Stimulated activated naive CD8-positive, alpha-beta T cell treated with anti-CD3 and anti-CD28 coated beads, Interleukin-15, Interleukin-2, amounts not matched to agents 100 ng/mL and 50 ng/mL, for 24 hours (primary cell): ENCODE results near the gene STAG1.
"Not testable (repeated sequence)": the region's sequence is repeated elsewhere in the genome, so short reads cannot be mapped to it uniquely, and the experiment has no call there.

Experiments used
- H3K27ac Mint-ChIP-seq: one replicate; pipeline ENCODE4 v1.8.0; 2021; ENCODE audit warnings: mild to moderate bottlenecking, mixed read lengths
- H3K27me3 Mint-ChIP-seq: one replicate; pipeline ENCODE4 v1.8.0; 2021; ENCODE audit warnings: mixed read lengths
- H3K36me3 Mint-ChIP-seq: one replicate; pipeline ENCODE4 v1.8.0; 2021; ENCODE audit warnings: low read depth, mixed read lengths
- H3K4me1 Mint-ChIP-seq: one replicate; pipeline ENCODE4 v1.8.0; 2021; ENCODE audit warnings: low read depth, mixed read lengths
- H3K4me3 Mint-ChIP-seq: one replicate; pipeline ENCODE4 v1.8.0; 2021; ENCODE audit warnings: mild to moderate bottlenecking, mixed read lengths
- H3K9me3 Mint-ChIP-seq: one replicate; pipeline ENCODE4 v1.8.0; 2021; ENCODE audit warnings: mixed read lengths

STAG1 gene

DNA sequence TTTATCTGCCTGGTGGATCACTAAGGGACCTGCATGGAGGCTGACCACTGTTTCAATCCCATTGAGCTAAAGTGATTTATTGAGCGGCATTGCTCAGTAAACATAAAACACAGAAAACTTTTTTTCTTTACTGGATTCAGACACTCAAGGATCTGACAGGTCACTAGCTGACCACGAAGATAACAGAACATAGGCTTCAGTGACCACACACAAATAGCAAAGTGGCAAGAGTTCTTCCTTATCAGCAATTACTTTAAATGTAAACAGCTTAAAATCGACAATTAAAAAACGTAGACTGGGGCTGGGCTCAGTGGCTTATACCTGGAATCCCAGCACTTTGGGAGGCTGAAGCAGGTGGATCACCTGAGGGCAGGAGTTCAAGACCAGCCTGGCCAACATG is 48.7 kb downstream of the STAG1 start:
- H3K4me1 Mint-ChIP-seq = peaks cover 46% of the 10 kb centered on the region
- H3K27me3 Mint-ChIP-seq = no peaks in the 10 kb centered on the region
- H3K36me3 Mint-ChIP-seq = peaks cover 59% of the 10 kb centered on the region
- H3K27ac Mint-ChIP-seq = no peak overlapping the region
- peaks cover 10% of the 10 kb centered on the region for H3K9me3 Mint-ChIP-seq
- no peak overlapping the region for H3K4me3 Mint-ChIP-seq

DNA sequence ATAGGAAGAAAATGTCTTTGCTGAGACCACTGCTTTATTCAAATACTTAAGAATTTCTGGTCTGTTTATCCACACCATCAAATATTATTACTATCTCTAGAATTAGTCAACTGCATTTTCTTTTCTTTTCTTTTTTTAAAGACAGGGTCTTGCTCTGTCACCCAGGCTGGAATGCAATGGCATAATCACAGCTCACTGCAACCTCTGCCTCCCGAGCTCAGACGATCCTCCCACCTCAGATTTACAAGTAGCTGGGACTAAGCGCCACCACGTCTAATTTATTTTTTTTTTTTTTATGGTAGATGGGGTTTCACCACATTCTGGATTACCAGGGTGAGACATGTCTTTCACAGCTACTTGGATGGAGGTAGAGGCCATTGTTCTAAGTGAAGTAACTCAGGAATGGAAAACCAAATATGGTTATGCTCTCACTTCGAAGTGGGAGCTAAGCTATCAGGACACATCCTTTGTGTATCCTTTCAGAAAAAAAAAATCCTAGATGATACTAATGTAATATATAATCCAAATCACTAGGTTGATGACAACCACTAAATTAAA is 52.8 kb downstream of the STAG1 start:
- no peaks in the 10 kb centered on the region for H3K27me3 Mint-ChIP-seq
- no peak overlapping the region for H3K27ac Mint-ChIP-seq
- H3K4me3 Mint-ChIP-seq = no peak overlapping the region
- peaks cover 35% of the 10 kb centered on the region for H3K9me3 Mint-ChIP-seq
- peaks cover 62% of the 10 kb centered on the region for H3K4me1 Mint-ChIP-seq
- peaks cover 68% of the 10 kb centered on the region for H3K36me3 Mint-ChIP-seq

DNA sequence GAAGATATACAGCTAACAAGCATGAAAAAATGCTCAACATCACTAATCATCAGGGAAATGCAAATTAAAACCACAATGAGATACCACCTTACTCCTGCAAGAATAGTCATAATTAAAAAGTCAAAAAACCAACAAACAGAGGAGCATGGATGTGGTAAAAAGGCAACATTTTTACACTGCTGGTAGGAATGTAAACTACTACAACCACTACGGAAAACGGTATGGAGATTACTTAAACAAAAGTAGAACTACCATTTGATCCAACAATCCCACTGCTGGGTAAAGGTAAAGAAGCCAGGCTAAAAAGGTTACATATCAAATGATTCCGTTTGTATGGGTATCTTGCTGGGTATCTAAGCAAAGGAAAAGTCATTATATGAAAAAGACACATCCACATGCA is 53.8 kb downstream of the STAG1 start:
- Mint-ChIP-seq H3K27me3 (no peaks in the 10 kb centered on the region), H3K9me3 (peaks cover 39% of the 10 kb centered on the region), H3K4me3 (no peak overlapping the region), H3K27ac (no peak overlapping the region), H3K36me3 (peaks cover 73% of the 10 kb centered on the region), H3K4me1 (peaks cover 65% of the 10 kb centered on the region)

DNA sequence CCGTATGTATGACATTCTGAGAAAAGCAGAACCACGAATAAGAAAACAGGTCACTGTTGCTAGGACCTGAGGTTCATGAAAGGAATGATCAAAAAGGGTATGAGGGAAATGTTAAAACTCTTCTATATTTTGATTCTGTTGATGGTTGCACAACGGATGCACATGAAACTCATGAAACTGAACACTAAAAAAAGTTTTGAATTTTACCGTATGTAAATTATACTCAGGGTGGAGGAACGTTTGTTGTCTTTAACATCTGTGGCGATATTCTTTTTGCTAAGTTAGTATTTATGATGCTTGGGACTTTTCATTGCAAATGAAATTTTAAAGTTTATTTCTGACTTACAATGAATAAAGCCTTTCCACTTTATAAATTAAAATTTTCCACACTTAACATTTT is 55.4 kb downstream of the STAG1 start:
- H3K36me3 Mint-ChIP-seq = peaks cover 81% of the 10 kb centered on the region
- no peak overlapping the region for H3K4me3 Mint-ChIP-seq

DNA sequence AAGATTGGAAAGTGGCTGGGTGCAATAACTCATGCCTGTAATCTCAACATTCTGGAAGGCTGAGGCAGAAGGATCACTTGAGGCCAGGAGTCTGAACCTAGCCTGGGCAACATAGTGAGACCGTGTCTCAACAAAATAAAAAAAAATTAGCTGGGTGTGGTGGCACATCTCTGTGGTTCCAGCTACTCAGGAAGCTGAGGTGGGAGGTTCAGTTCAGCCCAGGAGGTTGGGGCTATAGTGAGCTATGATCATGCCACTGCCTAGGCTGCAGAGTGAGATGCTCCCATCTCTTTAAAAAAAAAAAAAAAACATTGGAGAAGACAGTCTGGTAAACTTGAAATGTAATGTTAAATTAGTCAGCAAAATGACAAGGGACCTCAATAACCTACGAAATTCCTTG is 57.9 kb downstream of the STAG1 start:
- H3K9me3 Mint-ChIP-seq = peaks cover 34% of the 10 kb centered on the region
- H3K27ac Mint-ChIP-seq = no peak overlapping the region
- no peaks in the 10 kb centered on the region for H3K27me3 Mint-ChIP-seq
- H3K4me3 Mint-ChIP-seq = no peak overlapping the region
- H3K36me3 Mint-ChIP-seq = peaks cover 77% of the 10 kb centered on the region
- peaks cover 74% of the 10 kb centered on the region for H3K4me1 Mint-ChIP-seq

More for the DNA sequence above, 55.4 kb downstream of the STAG1 start:
- peaks cover 68% of the 10 kb centered on the region for H3K4me1 Mint-ChIP-seq
- H3K27ac Mint-ChIP-seq = no peak overlapping the region
- no peaks in the 10 kb centered on the region for H3K27me3 Mint-ChIP-seq
- peaks cover 39% of the 10 kb centered on the region for H3K9me3 Mint-ChIP-seq

DNA sequence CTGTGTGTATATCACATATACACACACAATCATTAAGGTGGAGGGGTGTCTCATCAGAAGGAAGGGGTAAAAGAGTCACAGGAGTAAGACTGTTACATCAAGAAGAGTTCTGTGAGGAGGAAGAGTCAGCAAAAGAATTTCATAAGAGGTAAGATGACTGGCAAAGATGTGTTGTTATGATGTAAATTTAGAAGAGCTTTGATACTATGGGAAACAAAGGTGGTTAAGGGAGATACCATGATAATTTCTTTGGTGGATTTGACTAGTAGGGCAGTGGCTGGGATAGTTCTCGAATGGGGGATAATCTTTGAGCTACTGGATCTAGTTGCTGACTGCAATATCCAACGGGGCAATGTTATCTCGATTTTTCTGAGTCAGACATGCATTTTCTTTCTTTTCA is 61.6 kb downstream of the STAG1 start:
- no peak overlapping the region for H3K4me3 Mint-ChIP-seq
- no peak overlapping the region for H3K27ac Mint-ChIP-seq
- peaks cover 9% of the 10 kb centered on the region for H3K9me3 Mint-ChIP-seq
- H3K36me3 Mint-ChIP-seq = peaks cover 69% of the 10 kb centered on the region
- H3K27me3 Mint-ChIP-seq = no peaks in the 10 kb centered on the region
- peaks cover 52% of the 10 kb centered on the region for H3K4me1 Mint-ChIP-seq

DNA sequence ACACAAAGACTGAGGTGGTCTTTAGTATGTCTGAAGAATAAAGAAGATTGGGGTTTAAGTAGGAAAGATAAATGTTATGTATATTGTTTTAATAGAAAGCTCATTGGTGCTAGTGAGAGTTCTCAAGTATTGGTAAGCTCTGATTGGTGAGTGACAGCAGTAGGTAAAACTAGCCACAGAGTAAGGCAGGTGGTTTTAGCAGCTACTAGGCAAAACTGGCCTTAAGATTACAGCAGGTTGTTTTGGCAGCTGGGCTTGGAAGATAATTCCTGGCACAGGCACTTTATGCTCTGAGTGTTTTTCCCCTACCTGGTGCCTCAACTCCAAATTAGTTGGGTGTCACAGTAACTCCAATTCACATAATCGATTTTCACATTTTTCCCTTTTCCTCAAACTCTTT is 66.3 kb downstream of the STAG1 start:
- H3K4me3 Mint-ChIP-seq = no peak overlapping the region
- H3K4me1 Mint-ChIP-seq = peaks cover 33% of the 10 kb centered on the region
- no peaks in the 10 kb centered on the region for H3K27me3 Mint-ChIP-seq
- H3K36me3 Mint-ChIP-seq = peaks cover 43% of the 10 kb centered on the region
- H3K27ac Mint-ChIP-seq = no peak overlapping the region
- no peaks in the 10 kb centered on the region for H3K9me3 Mint-ChIP-seq

DNA sequence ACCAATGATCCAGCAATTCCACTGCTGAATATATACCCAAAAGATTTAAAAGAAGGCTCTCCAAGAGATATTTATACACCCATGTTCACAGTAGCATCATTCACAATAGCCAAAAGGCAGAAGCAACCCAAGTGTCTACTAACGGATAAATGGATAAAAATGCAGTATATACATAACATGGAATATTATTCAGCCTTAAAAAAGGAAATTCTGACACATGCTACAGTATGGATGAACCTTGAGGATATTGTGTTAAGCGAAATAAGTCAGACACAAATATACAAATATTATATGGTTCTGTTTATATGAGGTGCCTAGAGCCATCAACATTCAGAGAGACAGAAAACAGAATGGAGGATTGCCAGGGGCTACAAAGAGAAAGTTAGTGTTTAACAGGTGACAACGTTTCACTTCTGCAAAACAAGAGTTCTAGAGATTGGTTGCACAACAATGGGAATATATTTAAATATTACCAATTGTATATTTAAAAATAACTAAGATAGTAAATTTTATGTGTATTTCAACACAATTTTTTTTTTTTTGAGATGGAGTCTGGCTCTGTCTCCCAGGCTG is 69.4 kb downstream of the STAG1 start:
- no peak overlapping the region for H3K27ac Mint-ChIP-seq
- H3K36me3 Mint-ChIP-seq = peaks cover 29% of the 10 kb centered on the region
- H3K4me1 Mint-ChIP-seq = peaks cover 10% of the 10 kb centered on the region
- H3K27me3 Mint-ChIP-seq = no peaks in the 10 kb centered on the region
- H3K4me3 Mint-ChIP-seq = no peak overlapping the region
- no peaks in the 10 kb centered on the region for H3K9me3 Mint-ChIP-seq

DNA sequence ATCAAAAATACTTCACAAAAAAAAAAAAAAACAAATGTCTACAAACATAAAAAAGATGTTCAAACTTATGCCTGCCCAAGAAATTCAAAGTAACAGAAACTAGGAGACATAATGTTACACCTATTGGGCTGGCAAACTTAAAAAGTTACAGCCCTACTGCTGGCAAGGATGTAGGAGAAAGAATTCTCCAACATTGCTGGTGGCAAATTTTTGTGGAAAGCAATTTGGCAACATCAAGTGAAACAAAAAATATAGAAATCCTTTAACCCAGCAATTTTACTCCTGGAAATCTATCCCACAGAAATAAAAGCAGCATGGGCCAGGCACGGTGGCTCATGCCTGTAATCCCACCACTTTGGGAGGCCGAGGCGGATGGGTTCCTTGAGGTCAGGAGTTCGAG is 73.2 kb downstream of the STAG1 start:
- H3K27me3 Mint-ChIP-seq = no peaks in the 10 kb centered on the region
- H3K9me3 Mint-ChIP-seq = no peaks in the 10 kb centered on the region
- H3K4me1 Mint-ChIP-seq = peaks cover 33% of the 10 kb centered on the region
- H3K27ac Mint-ChIP-seq = no peak overlapping the region
- H3K36me3 Mint-ChIP-seq = peaks cover under 1% of the 10 kb centered on the region
- H3K4me3 Mint-ChIP-seq = no peak overlapping the region

DNA sequence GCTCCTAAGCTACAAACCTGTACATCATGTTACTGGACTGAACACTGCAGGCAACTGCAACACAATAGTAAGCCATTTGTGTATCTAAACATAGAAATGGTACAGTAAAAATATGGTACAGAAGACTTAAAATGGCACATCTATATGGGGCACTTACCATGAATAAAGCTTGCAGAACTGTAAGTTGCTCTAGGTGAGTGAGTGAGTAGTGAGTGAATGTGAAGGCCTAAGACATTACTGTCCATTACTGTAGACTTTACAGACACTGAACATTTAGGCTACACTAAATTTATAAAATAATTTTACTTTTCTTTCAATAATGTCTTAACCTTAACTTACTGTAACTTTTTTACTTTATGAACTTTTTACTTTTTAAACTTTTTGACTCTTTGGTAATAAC is 76.2 kb downstream of the STAG1 start:
- Mint-ChIP-seq H3K36me3 (peaks cover 12% of the 10 kb centered on the region), H3K9me3 (no peaks in the 10 kb centered on the region), H3K4me1 (peaks cover 38% of the 10 kb centered on the region), H3K27ac (no peak overlapping the region), H3K4me3 (no peak overlapping the region), H3K27me3 (no peaks in the 10 kb centered on the region)

DNA sequence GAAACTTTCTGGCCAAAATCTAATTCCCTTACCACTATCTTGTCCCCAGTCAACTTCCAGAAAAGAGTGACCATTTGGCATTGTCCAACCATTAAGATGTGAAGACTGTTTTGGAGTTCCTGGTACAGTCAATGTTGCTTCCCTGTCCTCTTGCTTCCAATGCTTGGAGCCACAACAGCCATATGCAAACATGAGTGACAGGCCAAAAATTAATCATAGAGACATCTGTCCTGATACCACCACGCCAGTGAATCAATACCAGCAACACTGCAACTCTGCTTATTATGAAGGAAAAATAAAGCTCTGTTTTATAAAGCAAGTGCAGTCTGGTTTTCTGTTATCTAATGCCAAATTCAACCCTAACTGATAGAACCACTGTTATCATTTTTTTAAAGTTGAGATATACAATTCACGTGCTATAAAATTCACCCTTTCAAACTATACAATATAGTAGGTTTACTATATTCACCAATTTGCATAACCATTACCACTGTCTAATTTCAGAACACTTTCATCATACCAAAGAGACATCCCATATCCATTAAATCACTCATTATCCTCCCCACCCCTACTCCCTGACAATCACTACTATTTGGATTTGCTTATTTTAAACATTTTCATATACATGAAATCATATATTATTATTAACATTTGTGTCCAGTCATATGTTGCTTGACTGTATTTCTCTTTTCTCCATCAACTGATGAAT is 76.9 kb downstream of the STAG1 start:
- Mint-ChIP-seq H3K27ac (no peak overlapping the region), H3K4me1 (peaks cover 39% of the 10 kb centered on the region), H3K9me3 (no peaks in the 10 kb centered on the region), H3K36me3 (peaks cover 13% of the 10 kb centered on the region), H3K4me3 (no peak overlapping the region), H3K27me3 (no peaks in the 10 kb centered on the region)

DNA sequence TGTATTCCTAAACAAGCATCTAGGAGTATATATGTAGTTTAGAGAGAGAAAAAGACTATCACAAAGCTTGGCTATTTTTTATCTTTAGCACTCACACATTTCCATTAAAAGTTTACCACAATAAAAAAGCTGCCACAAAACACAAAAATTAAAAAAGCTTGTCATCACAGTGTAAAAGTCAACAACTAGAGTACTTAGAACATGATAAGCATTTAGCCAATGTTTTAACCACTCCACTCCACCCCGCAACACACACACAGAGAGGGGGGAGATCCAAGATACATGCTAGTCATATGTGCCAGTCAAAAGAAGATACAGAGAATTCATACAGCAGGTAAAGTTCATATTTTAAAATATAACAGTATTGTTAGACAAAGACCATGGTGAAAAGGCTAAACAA is 79.7 kb downstream of the STAG1 start:
- peaks cover 40% of the 10 kb centered on the region for H3K4me1 Mint-ChIP-seq

DNA sequence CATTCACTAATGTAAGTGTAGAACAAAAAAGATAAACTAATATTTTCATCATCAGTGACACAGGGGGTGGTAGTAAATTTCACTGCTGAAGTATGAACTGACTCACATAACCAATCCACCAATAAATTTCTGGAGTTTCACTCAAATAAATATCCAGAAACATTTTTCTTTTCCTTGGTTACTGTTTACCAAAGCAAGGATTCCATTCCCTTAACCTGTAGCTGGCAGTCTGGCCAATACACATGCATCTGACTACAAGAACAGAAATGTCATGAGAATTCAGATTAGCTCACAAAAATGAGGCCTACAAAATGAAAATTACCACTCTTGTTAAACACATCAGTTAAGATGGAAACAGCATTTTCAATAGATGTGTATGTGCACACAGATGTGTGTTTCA is 80.3 kb downstream of the STAG1 start:
- Mint-ChIP-seq H3K9me3 (no peaks in the 10 kb centered on the region), H3K4me3 (no peak overlapping the region), H3K4me1 (peaks cover 34% of the 10 kb centered on the region), H3K36me3 (peaks cover 25% of the 10 kb centered on the region), H3K27ac (no peak overlapping the region), H3K27me3 (no peaks in the 10 kb centered on the region)

More for the DNA sequence above, 79.7 kb downstream of the STAG1 start:
- no peaks in the 10 kb centered on the region for H3K9me3 Mint-ChIP-seq
- H3K36me3 Mint-ChIP-seq = peaks cover 20% of the 10 kb centered on the region
- H3K27me3 Mint-ChIP-seq = no peaks in the 10 kb centered on the region
- H3K4me3 Mint-ChIP-seq = no peak overlapping the region
- no peak overlapping the region for H3K27ac Mint-ChIP-seq

DNA sequence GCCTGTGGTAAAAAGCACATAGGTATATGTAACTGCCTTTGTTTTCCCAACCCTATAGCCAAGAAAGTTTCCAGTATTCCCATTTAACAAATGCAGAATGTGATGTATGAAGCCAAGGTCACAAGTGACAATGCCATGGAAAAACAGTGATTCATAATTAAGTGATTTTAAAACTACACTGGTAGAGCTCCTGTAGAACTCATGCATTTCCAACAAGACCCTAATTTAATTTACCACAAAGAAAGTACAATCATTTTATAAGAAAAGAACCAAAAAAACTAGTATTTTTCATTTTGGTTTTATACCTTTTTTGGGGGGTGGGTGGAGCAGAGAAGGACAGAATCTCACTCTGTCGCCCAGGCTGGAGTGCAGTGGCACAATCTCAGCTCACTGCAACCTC is 82.0 kb downstream of the STAG1 start:
- peaks cover 32% of the 10 kb centered on the region for H3K4me1 Mint-ChIP-seq

DNA sequence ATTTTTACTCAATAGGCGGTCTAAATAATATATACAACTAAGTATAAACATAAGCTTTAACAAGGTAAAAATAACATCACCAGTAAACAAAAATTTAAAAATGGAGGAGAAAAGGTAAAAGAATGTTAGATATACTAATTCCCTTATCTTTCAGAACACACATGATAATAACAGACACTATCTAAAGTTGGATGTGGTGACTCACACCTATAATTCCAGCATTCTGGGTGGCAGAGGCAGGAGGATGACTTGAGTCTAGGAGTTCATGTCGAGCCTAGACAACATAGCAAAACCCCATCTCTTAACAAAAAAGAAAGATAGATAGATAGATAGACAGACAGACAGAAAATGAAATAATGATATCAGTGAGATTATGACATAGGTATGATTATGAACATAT is 85.1 kb downstream of the STAG1 start:
- Mint-ChIP-seq H3K27me3 (no peaks in the 10 kb centered on the region), H3K36me3 (peaks cover 20% of the 10 kb centered on the region), H3K4me3 (no peak overlapping the region), H3K27ac (no peak overlapping the region), H3K4me1 (peaks cover 19% of the 10 kb centered on the region), H3K9me3 (no peaks in the 10 kb centered on the region)

More for the DNA sequence above, 82.0 kb downstream of the STAG1 start:
- Mint-ChIP-seq H3K27ac (no peak overlapping the region), H3K9me3 (no peaks in the 10 kb centered on the region), H3K4me3 (no peak overlapping the region), H3K36me3 (peaks cover 25% of the 10 kb centered on the region), H3K27me3 (no peaks in the 10 kb centered on the region)

DNA sequence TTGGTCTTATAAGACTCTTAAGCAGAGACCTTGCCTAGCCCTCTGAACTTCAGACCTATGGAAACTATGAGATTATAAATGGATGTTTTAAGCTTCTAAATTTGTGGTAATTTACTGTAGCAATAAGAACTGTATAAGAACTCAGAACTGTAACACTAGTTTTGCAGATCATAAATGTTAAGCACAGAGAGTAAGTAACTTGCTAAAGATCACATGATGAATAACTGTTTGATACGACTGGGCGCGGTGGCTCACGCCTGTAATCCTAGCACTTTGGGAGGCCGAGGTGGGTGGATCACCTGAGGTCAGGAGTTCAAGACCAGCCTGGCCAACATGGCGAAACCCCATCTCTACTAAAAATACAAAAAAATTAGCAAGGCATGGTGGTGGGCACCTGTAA is 85.9 kb downstream of the STAG1 start:
- H3K4me3 Mint-ChIP-seq, H3K27me3 Mint-ChIP-seq, H3K9me3 Mint-ChIP-seq, H3K27ac Mint-ChIP-seq: not testable (repeated sequence)
- peaks cover 16% of the 10 kb centered on the region for H3K36me3 Mint-ChIP-seq
- peaks cover 19% of the 10 kb centered on the region for H3K4me1 Mint-ChIP-seq
